Testis (tissue), 2 donors: ENCODE data around the gene IRS1.

ENCODE experiments used
- CTCF ChIP-seq, 3 experiments: fragments of 450-650 bp in 2 of 3; fragments of 200-600 bp in 1 of 3; sonication (generic) in 1 of 3; IDR thresholded peaks; one replicate each; pipeline ENCODE4 v1.5.1; 2016 to 2019; ENCODE audit warnings: antibody characterized with exemption in 3 of 3, mild to moderate bottlenecking in 2 of 3, moderate library complexity in 1 of 3
- POLR2A ChIP-seq: fragments of 450-650 bp; IDR thresholded peaks from one replicate; pipeline ENCODE4 v1.6.1; 2017; ENCODE audit warnings: antibody characterized with exemption, mild to moderate bottlenecking, moderate library complexity

- TF ChIP-seq CTCF (IDR thresholded peaks at IDR 0.05) = no peak
- TF ChIP-seq POLR2A = no peak
Observed at GRCh38 chr2:226773291-226773690, 26.3 kb downstream of the IRS1 start.
